Stomach (tissue), 9 donors: ENCODE measurements around the gene SOX6. TPM values are rescaled to one million over a fixed set of nuclear protein-coding genes. Genes with fewer than 3 reads are reported as not detected.
A peak's percentile ranks its signal among the peaks of the same experiment; 100 is the strongest.

ENCODE experiments used
- DNase-seq, 2 donors: peaks; one replicate each; pipeline versions ENCODE4 v3.0.0 to v3.0.0-alpha.2; 2013 to 2019
- H3K27ac ChIP-seq, 5 donors: fragments of 200-600 bp in 4 of 5; sonication (generic) in 4 of 5; one replicate each; pipeline ENCODE4 v1.5.1; 2013 to 2019; ENCODE audit warnings: mild to moderate bottlenecking in 1 of 5, moderate library complexity in 1 of 5
- H3K27me3 ChIP-seq, 3 donors: fragments of 200-600 bp; sonication (generic); one replicate each; pipeline ENCODE4 v1.5.1; 2017 to 2019; ENCODE audit warnings: mixed run types in 1 of 3
- H3K36me3 ChIP-seq, 4 donors: fragments of 200-600 bp; sonication (generic); 1 replicate in 3 of 4; 2 replicates in 1 of 4; pipeline ENCODE4 v1.5.1; 2016 to 2019
- H3K4me1 ChIP-seq, 4 donors: fragments of 200-600 bp; sonication (generic); one replicate each; pipeline ENCODE4 v1.5.1; 2016 to 2019
- H3K4me3 ChIP-seq, 4 donors: fragments of 200-600 bp; sonication (generic) in 3 of 4; one replicate each; pipeline ENCODE4 v1.5.1; 2016 to 2019; ENCODE audit warnings: mild to moderate bottlenecking in 1 of 4
- H3K9me3 ChIP-seq, 4 donors: fragments of 200-600 bp; sonication (generic); one replicate each; pipeline ENCODE4 v1.5.1; 2016 to 2019
- EP300 ChIP-seq: sonication (generic); formaldehyde crosslinking; IDR thresholded peaks from one replicate; pipeline ENCODE4 v1.6.1; 2017; ENCODE audit warnings: antibody characterized with exemption
- POLR2A ChIP-seq, 4 donors: fragments of 450-650 bp; IDR thresholded peaks; one replicate each; pipeline ENCODE4 v1.6.1; 2016; ENCODE audit warnings: antibody characterized with exemption in 4 of 4, control low read depth in 2 of 4, mild to moderate bottlenecking in 1 of 4, moderate library complexity in 1 of 4
- POLR2AphosphoS5 ChIP-seq, 3 donors: sonication (generic); formaldehyde crosslinking; IDR thresholded peaks; one replicate each; pipeline ENCODE4 v1.6.1; 2016; ENCODE audit warnings: antibody characterized with exemption in 3 of 3
- WGBS, 5 donors: extraction: QIAGEN DNeasy Blood & Tissue Kit in 3 of 5; methylation state at CpG; one replicate each; pipeline versions ENCODE4 v1.1.5 to v1.1.7; 2013 to 2018; 5-methylcytosine and 5-hydroxymethylcytosine counted together
- intact Hi-C: fragments of 100-400 bp; cut with DNase I; formaldehyde crosslinking; loops from one replicate; pipeline ENCODE4 v1.15.1; 2023; ENCODE audit warnings: low total_unique reads
- polyA plus RNA-seq, 3 donors: library from polyadenylated mRNA; stranded (reverse); fragments of 200-250 nt; gene quantifications; one replicate each; pipeline ENCODE4 v1.2.3, GENCODE V29; 2013
- total RNA-seq, 5 donors: library from RNA; depleted of rRNA; stranded (reverse); fragments of >200 nt; gene quantifications; one replicate each; pipeline versions ENCODE4 v1.1.0 to v1.2.3, GENCODE V29; 2014 to 2016
- TF ChIP-seq, protein P1 (sequence below), 7 experiments: fragments of 450-650 bp in 4 of 7; fragments of 200-600 bp in 3 of 7; sonication (generic) in 3 of 7; IDR thresholded peaks; one replicate each; pipeline ENCODE4 v1.5.1; 2016 to 2019; ENCODE audit warnings: antibody characterized with exemption in 7 of 7, control low read depth in 2 of 7, mild to moderate bottlenecking in 1 of 7
- donor health status: healthy with polysubstance abuse.
- donor health status: Bipolar disorder and iron deficiency.
- donor health status: healthy.

Gene SOX6
- total and polyA plus RNA-seq, 8 donors: 1.2 to 13.6 (median 4.5) TPM

DNA sequence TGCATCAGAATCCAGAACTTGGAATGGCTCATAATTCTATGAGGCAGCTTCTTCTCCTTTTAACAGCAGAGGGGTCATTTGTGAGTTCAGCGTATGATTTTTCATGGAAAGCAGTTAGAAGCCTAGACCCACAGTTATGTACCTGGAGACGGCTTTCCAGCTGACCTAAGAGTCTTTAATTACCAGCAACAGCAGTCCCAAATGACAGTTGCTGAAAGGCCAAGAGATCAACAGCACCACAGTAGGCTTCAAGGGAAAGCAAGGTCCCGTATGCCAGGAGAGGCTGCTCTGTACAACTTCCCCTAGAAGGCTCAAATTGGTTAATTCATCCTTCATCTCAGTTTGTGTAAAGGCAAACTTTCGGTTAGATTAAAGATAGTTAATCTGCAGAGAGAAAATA, 363.0 kb downstream of the SOX6 start:
- H3K9me3 ChIP-seq: no peaks in the 10 kb centered on the region
- intact Hi-C loops: no loop called here
- H3K4me3 ChIP-seq: no peak overlapping the region
- no peaks in the 10 kb centered on the region for H3K36me3 ChIP-seq
- H3K4me1 ChIP-seq: peaks cover 0 to 5% (median 1%) of the 10 kb centered on the region in 4 donors
- TF ChIP-seq EP300 (no peak), POLR2A (IDR thresholded peaks at IDR 0.05) (no peak), POLR2AphosphoS5 (IDR thresholded peaks at IDR 0.05) (no peak)
- TF ChIP-seq, protein P1, sequence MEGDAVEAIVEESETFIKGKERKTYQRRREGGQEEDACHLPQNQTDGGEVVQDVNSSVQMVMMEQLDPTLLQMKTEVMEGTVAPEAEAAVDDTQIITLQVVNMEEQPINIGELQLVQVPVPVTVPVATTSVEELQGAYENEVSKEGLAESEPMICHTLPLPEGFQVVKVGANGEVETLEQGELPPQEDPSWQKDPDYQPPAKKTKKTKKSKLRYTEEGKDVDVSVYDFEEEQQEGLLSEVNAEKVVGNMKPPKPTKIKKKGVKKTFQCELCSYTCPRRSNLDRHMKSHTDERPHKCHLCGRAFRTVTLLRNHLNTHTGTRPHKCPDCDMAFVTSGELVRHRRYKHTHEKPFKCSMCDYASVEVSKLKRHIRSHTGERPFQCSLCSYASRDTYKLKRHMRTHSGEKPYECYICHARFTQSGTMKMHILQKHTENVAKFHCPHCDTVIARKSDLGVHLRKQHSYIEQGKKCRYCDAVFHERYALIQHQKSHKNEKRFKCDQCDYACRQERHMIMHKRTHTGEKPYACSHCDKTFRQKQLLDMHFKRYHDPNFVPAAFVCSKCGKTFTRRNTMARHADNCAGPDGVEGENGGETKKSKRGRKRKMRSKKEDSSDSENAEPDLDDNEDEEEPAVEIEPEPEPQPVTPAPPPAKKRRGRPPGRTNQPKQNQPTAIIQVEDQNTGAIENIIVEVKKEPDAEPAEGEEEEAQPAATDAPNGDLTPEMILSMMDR (IDR thresholded peaks at IDR 0.05): no peak
- no peaks in the 10 kb centered on the region for H3K27me3 ChIP-seq
- DNase-seq: no peak
- no peak overlapping the region for H3K27ac ChIP-seq
- 78 to 91% (median 89%) methylated on average over 4 of the region's 4 CpGs for WGBS, 5 donors

- Histone ChIP-seq H3K9me3 (no peaks in the 10 kb centered on the region), H3K36me3 (no peaks in the 10 kb centered on the region), H3K4me1 (peaks cover 0 to 18% (median 3%) of the 10 kb centered on the region in 4 donors), H3K27me3 (no peaks in the 10 kb centered on the region), H3K27ac (no peak overlapping the region), H3K4me3 (no peak overlapping the region)
- intact Hi-C loops: no loop called here
- WGBS, 5 donors: 88 to 94% (median 93%) methylated on average over 3 of the region's 3 CpGs
- no peak for DNase-seq
- TF ChIP-seq, protein P1 (IDR thresholded peaks at IDR 0.05): no peak
- TF ChIP-seq POLR2AphosphoS5 (IDR thresholded peaks at IDR 0.05) (no peak), EP300 (no peak), POLR2A (IDR thresholded peaks at IDR 0.05) (no peak)
Measured at GRCh38 chr11:15991215-15991614, 365.1 kb downstream of the SOX6 start.

DNA sequence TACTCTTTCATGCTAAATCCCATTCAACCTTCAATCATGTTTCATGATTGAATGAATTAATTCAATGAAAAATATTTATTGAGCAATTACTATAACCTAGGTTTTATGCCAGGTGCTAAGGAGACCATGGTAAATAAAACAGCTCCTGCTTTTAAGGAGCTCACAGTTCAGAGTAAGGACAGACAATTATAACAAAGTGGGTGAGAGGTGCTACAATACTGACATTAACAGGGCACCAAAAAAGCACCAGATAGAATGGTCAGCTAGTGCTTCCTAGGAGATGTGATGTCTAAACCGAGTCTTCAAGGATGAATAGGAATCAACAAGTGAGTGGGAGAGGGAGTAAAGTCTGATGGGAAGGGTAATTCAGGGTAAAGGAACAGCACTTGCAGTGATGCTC, 366.7 kb downstream of the SOX6 start:
- Histone ChIP-seq H3K4me3 (no peak overlapping the region), H3K36me3 (no peaks in the 10 kb centered on the region), H3K27ac (no peak overlapping the region), H3K9me3 (no peaks in the 10 kb centered on the region), H3K27me3 (no peaks in the 10 kb centered on the region), H3K4me1 (peaks cover 0 to 18% (median 3%) of the 10 kb centered on the region in 4 donors)
- WGBS, 5 donors: 76 to 93% (median 91%) methylated on average over 1 of the region's 1 CpG
- intact Hi-C loops: no loop called here
- no peak for TF ChIP-seq EP300
- TF ChIP-seq POLR2A (IDR thresholded peaks at IDR 0.05): no peak
- TF ChIP-seq, protein P1 (IDR thresholded peaks at IDR 0.05): no peak
- no peak for TF ChIP-seq POLR2AphosphoS5 (IDR thresholded peaks at IDR 0.05)
- DNase-seq: no peak

- TF ChIP-seq, protein P1 (IDR thresholded peaks at IDR 0.05): peak in 1 of 7 experiments; percentile 6
- no peak for TF ChIP-seq POLR2AphosphoS5 (IDR thresholded peaks at IDR 0.05)
- Histone ChIP-seq H3K4me1 (peaks cover 0 to 18% (median 3%) of the 10 kb centered on the region in 4 donors), H3K27me3 (no peaks in the 10 kb centered on the region), H3K9me3 (no peaks in the 10 kb centered on the region), H3K4me3 (no peak overlapping the region), H3K27ac (no peak overlapping the region), H3K36me3 (no peaks in the 10 kb centered on the region)
- peak in 1 of 2 donors; percentile 20 for DNase-seq
- 89 to 94% (median 90%) methylated on average over 14 of the region's 14 CpGs for WGBS, 5 donors
- intact Hi-C loops: no loop called here
Measured at GRCh38 chr11:15988693-15989231, 367.6 kb downstream of the SOX6 start.
